Middle frontal gyrus (tissue), 1 donor: ENCODE results near the gene ANAPC2.

ENCODE experiments used
- DNase-seq: peaks from one replicate; pipeline ENCODE4 v3.0.0-alpha.2; 2015; ENCODE audit warnings: low spot score; ENCODE audit errors: extremely low spot score

The ANAPC2 gene

GRCh38 chr9:137164370-137165249, 23.8 kb downstream of the ANAPC2 start:
- DNase-seq: no peak

- no peak for DNase-seq
These were observed 24.6 kb downstream of the ANAPC2 start for GRCh38 chr9:137163805-137164204.

- DNase-seq: no peak
These were observed 25.0 kb downstream of the ANAPC2 start for GRCh38 chr9:137163365-137163715.

- DNase-seq: no peak
These were observed 25.6 kb downstream of the ANAPC2 start for GRCh38 chr9:137162505-137163364.

DNA sequence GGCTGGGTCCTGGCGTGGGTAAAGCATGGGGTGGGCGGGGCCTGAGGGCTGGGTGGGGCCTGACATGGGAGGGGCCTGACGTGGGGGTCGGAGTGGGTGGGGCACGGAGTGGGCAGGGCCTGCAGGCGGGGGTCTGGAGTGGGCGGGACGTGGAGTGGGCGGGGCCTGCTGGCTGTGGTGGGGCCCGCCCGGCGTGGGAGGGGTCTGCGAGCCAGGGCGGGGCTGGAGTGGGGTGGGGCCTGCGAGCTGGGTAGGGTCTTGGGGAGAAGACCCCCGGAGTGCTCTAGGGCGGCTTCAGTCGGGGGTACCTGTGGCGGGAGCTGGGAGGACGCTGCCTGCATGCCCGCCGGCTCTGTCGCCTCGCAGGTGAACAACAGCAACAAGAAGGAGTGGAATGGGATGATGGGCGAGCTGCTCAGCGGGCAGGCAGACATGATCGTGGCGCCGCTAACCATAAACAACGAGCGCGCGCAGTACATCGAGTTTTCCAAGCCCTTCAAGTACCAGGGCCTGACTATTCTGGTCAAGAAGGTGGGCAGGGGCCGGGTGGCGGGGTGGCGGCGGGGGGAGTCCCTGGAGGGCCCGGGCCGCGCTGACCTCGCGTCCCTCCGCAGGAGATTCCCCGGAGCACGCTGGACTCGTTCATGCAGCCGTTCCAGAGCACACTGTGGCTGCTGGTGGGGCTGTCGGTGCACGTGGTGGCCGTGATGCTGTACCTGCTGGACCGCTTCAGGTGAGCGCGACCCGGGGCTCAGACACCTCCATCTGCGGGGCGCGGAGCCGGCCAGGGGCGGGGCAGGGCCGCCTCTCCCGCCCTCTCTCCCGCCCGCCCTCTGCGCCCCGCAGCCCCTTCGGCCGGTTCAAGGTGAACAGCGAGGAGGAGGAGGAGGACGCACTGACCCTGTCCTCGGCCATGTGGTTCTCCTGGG, 26.5 kb downstream of the ANAPC2 start:
- no peak for DNase-seq

DNA sequence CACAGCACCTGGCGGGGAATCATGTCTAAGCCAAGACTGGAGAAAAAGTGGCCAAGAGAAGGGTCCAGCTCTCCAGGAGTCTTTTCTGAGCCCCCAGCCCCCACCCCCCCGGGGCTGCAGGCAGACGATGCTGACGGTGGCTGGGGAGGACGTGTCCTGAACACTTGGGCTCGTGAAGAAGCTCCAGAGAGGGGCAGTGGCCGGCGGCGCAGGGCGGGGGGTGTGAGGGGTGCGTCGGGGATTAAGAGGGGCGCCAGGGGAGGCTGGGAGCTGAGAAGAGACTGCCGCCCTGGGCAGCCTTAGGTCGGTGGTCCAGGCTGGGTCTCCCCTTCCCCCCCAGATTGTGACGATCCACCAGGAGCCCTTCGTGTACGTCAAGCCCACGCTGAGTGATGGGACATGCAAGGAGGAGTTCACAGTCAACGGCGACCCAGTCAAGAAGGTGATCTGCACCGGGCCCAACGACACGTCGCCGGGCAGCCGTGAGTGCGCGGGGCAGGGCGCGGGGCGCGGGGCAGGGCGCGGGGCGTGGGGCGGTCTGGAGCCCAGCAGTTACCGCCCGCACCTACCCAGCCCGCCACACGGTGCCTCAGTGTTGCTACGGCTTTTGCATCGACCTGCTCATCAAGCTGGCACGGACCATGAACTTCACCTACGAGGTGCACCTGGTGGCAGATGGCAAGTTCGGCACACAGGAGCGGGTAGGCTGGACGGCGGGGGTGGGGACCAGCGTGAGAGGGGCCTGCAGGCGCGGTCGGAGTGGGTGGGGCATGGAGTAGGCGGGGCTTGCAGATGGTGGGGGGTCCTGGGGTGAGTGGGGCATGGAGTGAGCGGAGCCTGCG, 27.4 kb downstream of the ANAPC2 start:
- no peak for DNase-seq

DNA sequence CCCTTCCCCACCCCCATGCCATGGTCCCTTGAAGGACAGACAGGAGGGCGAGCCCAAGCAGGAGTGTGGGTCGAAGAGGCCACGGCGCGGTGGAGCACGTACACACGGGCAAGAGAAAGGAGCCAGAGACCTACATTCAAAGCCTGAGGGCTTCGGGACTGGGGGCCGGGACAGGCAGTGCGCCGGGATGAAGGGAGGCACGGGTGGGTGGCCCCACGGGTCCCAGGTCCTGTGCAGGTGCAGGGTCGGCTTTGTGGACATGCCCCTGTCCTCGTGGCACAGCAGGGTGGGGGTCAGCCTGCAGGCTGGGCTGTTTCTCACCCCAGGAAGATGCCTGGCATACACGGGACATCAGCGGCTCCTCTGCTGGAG, 28.3 kb downstream of the ANAPC2 start:
- DNase-seq: no peak

GRCh38 chr9:137159105-137160053, 29.0 kb downstream of the ANAPC2 start:
- DNase-seq: no peak

DNA sequence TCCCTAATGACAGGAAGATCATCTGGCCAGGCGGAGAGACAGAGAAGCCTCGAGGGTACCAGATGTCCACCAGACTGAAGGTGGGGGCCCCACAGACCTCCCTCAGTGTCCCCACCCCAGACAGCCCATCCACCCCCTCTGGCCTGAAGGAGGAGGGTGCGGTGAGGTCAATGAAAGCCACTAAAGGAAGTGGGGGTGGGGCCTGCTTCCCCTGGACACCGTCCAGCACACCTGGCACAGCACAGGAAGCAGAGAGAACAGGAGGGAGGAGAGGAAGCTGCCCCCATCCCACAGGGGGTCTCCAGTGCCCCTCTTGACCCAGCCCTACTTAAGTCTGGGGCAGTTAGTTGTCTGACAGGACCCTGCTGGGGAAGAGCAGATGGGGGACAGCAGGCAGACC, 29.7 kb downstream of the ANAPC2 start:
- DNase-seq: no peak

GRCh38 chr9:137157618-137158415, 30.5 kb downstream of the ANAPC2 start:
- no peak for DNase-seq

- no peak for DNase-seq
These were observed 31.6 kb downstream of the ANAPC2 start for GRCh38 chr9:137156567-137157375.

GRCh38 chr9:137152844-137153405, 35.4 kb downstream of the ANAPC2 start:
- DNase-seq: no peak

DNA sequence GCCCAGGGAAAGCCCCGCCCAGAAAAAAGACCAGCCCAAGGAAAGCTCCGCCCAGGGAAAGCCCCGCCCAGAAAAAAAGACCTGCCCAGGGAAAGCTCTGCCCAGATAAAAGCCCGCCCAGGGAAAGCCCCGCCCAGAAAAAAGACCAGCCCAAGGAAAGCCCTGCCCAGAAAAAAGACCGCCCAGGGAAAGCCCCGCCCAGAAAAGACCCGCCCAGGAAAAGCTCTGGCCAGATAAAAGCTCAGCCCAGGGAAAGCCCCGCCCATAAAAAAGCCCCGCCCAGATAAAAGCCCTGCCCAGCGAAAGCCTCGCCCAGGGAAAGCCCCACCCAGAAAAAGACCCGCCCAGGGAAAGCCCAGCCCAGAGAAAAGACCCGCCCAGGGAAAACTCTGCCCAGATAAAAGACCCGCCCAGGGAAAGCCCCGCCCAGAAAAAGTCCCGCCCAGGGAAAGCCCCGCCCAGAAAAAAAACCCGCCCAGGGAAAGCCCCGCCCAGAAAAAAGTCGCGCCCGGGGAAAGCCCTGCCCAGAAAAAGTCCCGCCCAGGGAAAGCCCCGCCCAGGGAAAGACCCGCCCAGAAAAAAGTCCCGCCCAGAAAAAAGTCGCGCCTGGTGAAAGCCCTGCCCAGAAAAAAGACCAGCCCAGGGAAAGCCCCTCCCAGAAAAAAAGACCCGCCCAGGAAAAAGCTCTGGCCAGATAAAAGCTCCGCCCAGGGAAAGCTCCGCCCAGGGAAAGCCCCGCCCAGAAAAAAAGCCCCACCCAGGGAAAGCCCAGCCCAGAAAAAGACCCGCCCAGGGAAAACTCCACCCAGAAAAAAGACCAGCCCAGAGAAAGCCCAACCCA, 37.5 kb downstream of the ANAPC2 start:
- DNase-seq: no peak

GRCh38 chr9:137149942-137150616, 38.3 kb downstream of the ANAPC2 start:
- DNase-seq: no peak

GRCh38 chr9:137149363-137149762, 39.0 kb downstream of the ANAPC2 start:
- DNase-seq: no peak

DNA sequence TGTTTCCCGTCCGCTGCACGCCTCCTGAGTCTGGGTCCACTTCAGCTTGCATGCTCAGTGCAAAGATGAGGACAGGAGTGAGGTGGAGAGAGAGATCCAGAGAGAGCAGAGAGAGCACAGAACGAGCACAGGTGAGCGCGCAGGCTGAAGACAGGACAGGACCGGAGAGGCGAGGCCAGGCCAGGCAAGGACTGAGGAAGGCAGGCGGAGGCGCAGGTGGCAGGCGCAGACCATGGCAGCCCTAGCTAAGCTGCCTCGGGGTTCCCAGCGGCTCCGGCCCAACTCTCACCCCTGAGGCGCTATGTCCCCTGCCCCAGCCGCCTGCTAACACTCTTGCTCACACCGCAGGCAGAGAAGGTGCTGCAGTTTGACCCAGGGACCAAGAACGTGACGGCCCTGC, 39.7 kb downstream of the ANAPC2 start:
- no peak for DNase-seq
